GM18508 (cell line): Measurements from ENCODE around the gene DRC1.

Experiments
- ATAC-seq: cut with Tn5 transposase; IDR thresholded peaks from one replicate; pipeline ENCODE4 v1.9.1; 2021; ENCODE audit warnings: moderate number of reproducible peaks; ENCODE audit not compliant: insufficient read depth, unreplicated experiment

The DRC1 gene

GRCh38 chr2:26474261-26474785 is 72.6 kb downstream of the DRC1 start:
- ATAC-seq, result no peak

GRCh38 chr2:26475037-26475436 is 73.3 kb downstream of the DRC1 start:
- ATAC-seq, result no peak

- no peak for ATAC-seq
Observed at GRCh38 chr2:26475832-26476501, 74.2 kb downstream of the DRC1 start.

- ATAC-seq, result no peak
Observed at GRCh38 chr2:26477126-26477910, 75.6 kb downstream of the DRC1 start.

- no peak for ATAC-seq
Observed at GRCh38 chr2:26477911-26478253, 76.2 kb downstream of the DRC1 start, which contains the start of gene OTOF. Gene OTOF (minus strand): TSS chr2:26478124.

- ATAC-seq, result no peak
Observed at GRCh38 chr2:26478366-26478765, 76.6 kb downstream of the DRC1 start.

GRCh38 chr2:26479131-26479788 is 77.5 kb downstream of the DRC1 start:
- ATAC-seq, result no peak

- no peak for ATAC-seq
Observed at GRCh38 chr2:26479789-26480565, 78.3 kb downstream of the DRC1 start.

GRCh38 chr2:26480566-26481423 is 79.1 kb downstream of the DRC1 start:
- ATAC-seq, result no peak

- no peak for ATAC-seq
Observed at GRCh38 chr2:26481706-26482105, 80.0 kb downstream of the DRC1 start.

- ATAC-seq, result no peak
Observed at GRCh38 chr2:26482211-26483026, 80.7 kb downstream of the DRC1 start.

GRCh38 chr2:26483027-26483326 is 81.3 kb downstream of the DRC1 start:
- ATAC-seq, result no peak

GRCh38 chr2:26483516-26483915 is 81.8 kb downstream of the DRC1 start:
- no peak for ATAC-seq

- ATAC-seq, result no peak
Observed at GRCh38 chr2:26483957-26484565, 82.3 kb downstream of the DRC1 start.

- no peak for ATAC-seq
Observed at GRCh38 chr2:26484579-26484978, 82.9 kb downstream of the DRC1 start.

- ATAC-seq, result no peak
Observed at GRCh38 chr2:26485099-26485498, 83.4 kb downstream of the DRC1 start.

GRCh38 chr2:26485725-26486418 is 84.2 kb downstream of the DRC1 start:
- ATAC-seq, result no peak

GRCh38 chr2:26486789-26487188 is 85.1 kb downstream of the DRC1 start:
- no peak for ATAC-seq
